ENCODE data around the gene DISC1.

GRCh38 chr1:232009741-232010140, 383.2 kb downstream of the DISC1 start:
- TF ChIP-seq CTCF (conservative IDR thresholded peaks at IDR 0.05; ENCODE audit: low read depth in 2 of 2) (no peak), EZH2 (IDR thresholded peaks at IDR 0.05; ENCODE audit: low read depth, unreplicated experiment) (no peak), POLR2AphosphoS5 (IDR thresholded peaks at IDR 0.05; ENCODE audit: low read depth) (no peak), STAT1 (IDR thresholded peaks at IDR 0.05; ENCODE audit: unreplicated experiment) (no peak), REST (IDR thresholded peaks at IDR 0.05; ENCODE audit: unreplicated experiment) (no peak), EZH2phosphoT487 (IDR thresholded peaks at IDR 0.05; ENCODE audit: unreplicated experiment) (no peak), ETS1 (IDR thresholded peaks at IDR 0.05) (no peak), CREB1 (CRISPR knock-in tag; IDR thresholded peaks at IDR 0.05; ENCODE audit: low read depth) (no peak), ZNF331 (CRISPR knock-in tag; IDR thresholded peaks at IDR 0.05; ENCODE audit: low read depth) (no peak)
